Panc1 (cell line): ENCODE data around the gene CCDC141. TPM values are rescaled to one million over a fixed set of nuclear protein-coding genes. Genes with fewer than 3 reads are reported as not detected.

Experiments
- ATAC-seq: fragments of 200-7000 bp; cut with Tn5 transposase; 2 replicates; pipeline ENCODE4 v1.9.1; 2020; ENCODE audit warnings: mild to moderate bottlenecking, moderate library complexity
- BruUV-seq: library from RNA; stranded (reverse); fragments of 400-500 nt; replicated peaks from 2 replicates; lab custom pipeline; 2021; lab: Mats Ljungman, UMichigan
- CTCF ChIA-PET: fragments of 300-600 bp; sonication (Branson Sonifier 250); formaldehyde crosslinking; loops from one replicate; lab custom pipeline; 2022; ENCODE audit warnings: antibody characterized with exemption; lab: Charles Lee
- POLR2A ChIA-PET: fragments of 300-600 bp; sonication (Branson Sonifier 250); formaldehyde crosslinking; loops from one replicate; lab custom pipeline; 2022; ENCODE audit warnings: antibody characterized with exemption; lab: Charles Lee
- DNase-seq: peaks from one replicate; pipeline ENCODE4 v3.0.0-alpha.2; 2010; ENCODE audit warnings: low read depth, low spot score
- H3K27ac ChIP-seq: 2 replicates; pipeline ENCODE4 v1.5.1; 2011; ENCODE audit warnings: mild to moderate bottlenecking, low read length, inconsistent platforms
- H3K27me3 ChIP-seq: fragments of 200-500 bp; sonication (Bioruptor generic); 2 replicates; pipeline ENCODE4 v1.6.0; 2014; ENCODE audit warnings: low read length, inconsistent platforms; ENCODE audit not compliant: control insufficient read depth, insufficient read depth
- H3K36me3 ChIP-seq: fragments of 200-500 bp; sonication (Bioruptor generic); 2 replicates; pipeline ENCODE4 v1.5.1; 2014; ENCODE audit warnings: inconsistent platforms, mild to moderate bottlenecking, low read length, moderate library complexity; ENCODE audit not compliant: control insufficient read depth, insufficient read depth
- H3K4me1 ChIP-seq: 2 replicates; pipeline ENCODE4 v1.5.1; 2011; ENCODE audit warnings: inconsistent platforms, mild to moderate bottlenecking, low read length, moderate library complexity; ENCODE audit not compliant: control insufficient read depth, insufficient read depth
- H3K4me3 ChIP-seq, 2 experiments: 2 replicates each; pipeline ENCODE4 v1.5.1; 2011 to 2012; ENCODE audit warnings: low read depth in 2 of 2, low read length in 2 of 2, mild to moderate bottlenecking in 2 of 2, inconsistent platforms in 1 of 2, moderate library complexity in 1 of 2
- H3K9me3 ChIP-seq: fragments of 200-500 bp; sonication (Bioruptor generic); 2 replicates; pipeline ENCODE4 v1.5.1; 2014; ENCODE audit warnings: low read depth, mild to moderate bottlenecking, inconsistent platforms, low read length, moderate library complexity; ENCODE audit not compliant: control insufficient read depth, insufficient read depth
- POLR2AphosphoS5 ChIP-seq: IDR thresholded peaks from 2 replicates; pipeline ENCODE4 v1.6.1; 2012; ENCODE audit warnings: mild to moderate bottlenecking, low read depth, low read length, moderate library complexity
- SIN3A ChIP-seq: IDR thresholded peaks from 2 replicates; pipeline ENCODE4 v1.6.1; 2012; ENCODE audit warnings: low read depth, mild to moderate bottlenecking, low read length, moderate library complexity, borderline replicate concordance; ENCODE audit not compliant: insufficient read depth
- TCF7L2 ChIP-seq: IDR thresholded peaks from 2 replicates; pipeline ENCODE4 v1.6.1; 2011; ENCODE audit warnings: mild to moderate bottlenecking, low read depth, low read length, inconsistent platforms
- in situ Hi-C: cut with HindIII; loops from 2 replicates; pipeline ENCODE4 v1.10.0; 2016; ENCODE audit warnings: low sequenced_read_pairs, low pct_unique_long_range_greater_than_20kb
- intact Hi-C: fragments of 100-400 bp; cut with micrococcal nuclease; formaldehyde crosslinking; loops from one replicate; pipeline ENCODE4 v1.10.0; 2022; ENCODE audit not compliant: unreplicated experiment
- total RNA-seq: library from RNA; stranded (reverse); gene quantifications from one replicate; pipeline ENCODE4 v1.2.1, GENCODE V29; 2021; ENCODE audit not compliant: unreplicated experiment
- TF ChIP-seq, protein P1 (sequence below), 2 experiments: IDR thresholded peaks; 2 replicates each; pipeline ENCODE4 v1.6.1; 2011 to 2012; ENCODE audit warnings: low read depth in 2 of 2, control low read depth in 1 of 2, low read length in 1 of 2, mild to moderate bottlenecking in 1 of 2, moderate library complexity in 1 of 2; ENCODE audit not compliant: insufficient read depth in 1 of 2
- TF ChIP-seq, protein P2 (sequence below): fragments of 450-650 bp; IDR thresholded peaks from 2 replicates; pipeline ENCODE4 v1.5.1; 2017; ENCODE audit warnings: mild to moderate bottlenecking

CCDC141 gene
- total RNA-seq, 1 experiment from 2014 or later: 0.10 TPM

GRCh38 chr2:178908810-178909209 is 141.1 kb downstream of the CCDC141 start:
- ChIA-PET POLR2A (no interaction called here), CTCF (interaction anchor here (0.6 kb wide), 1 partner anchor 118 kb away, joined by 3 read pairs; no protein-coding TSS in a partner anchor)
- Histone ChIP-seq H3K9me3 (no peaks in the 10 kb centered on the region), H3K27me3 (no peaks in the 10 kb centered on the region), H3K4me1 (no peaks in the 10 kb centered on the region; the same call in 1 of the 2 replicates), H3K27ac (no peak overlapping the region), H3K4me3 (no peak overlapping the region), H3K36me3 (no peaks in the 10 kb centered on the region)
- ATAC-seq (no peak), DNase-seq (no peak)
- in situ Hi-C loops (no loop called here), intact Hi-C loops (no loop called here)
- no TSS peak for BruUV-seq
- TF ChIP-seq, protein P1, sequence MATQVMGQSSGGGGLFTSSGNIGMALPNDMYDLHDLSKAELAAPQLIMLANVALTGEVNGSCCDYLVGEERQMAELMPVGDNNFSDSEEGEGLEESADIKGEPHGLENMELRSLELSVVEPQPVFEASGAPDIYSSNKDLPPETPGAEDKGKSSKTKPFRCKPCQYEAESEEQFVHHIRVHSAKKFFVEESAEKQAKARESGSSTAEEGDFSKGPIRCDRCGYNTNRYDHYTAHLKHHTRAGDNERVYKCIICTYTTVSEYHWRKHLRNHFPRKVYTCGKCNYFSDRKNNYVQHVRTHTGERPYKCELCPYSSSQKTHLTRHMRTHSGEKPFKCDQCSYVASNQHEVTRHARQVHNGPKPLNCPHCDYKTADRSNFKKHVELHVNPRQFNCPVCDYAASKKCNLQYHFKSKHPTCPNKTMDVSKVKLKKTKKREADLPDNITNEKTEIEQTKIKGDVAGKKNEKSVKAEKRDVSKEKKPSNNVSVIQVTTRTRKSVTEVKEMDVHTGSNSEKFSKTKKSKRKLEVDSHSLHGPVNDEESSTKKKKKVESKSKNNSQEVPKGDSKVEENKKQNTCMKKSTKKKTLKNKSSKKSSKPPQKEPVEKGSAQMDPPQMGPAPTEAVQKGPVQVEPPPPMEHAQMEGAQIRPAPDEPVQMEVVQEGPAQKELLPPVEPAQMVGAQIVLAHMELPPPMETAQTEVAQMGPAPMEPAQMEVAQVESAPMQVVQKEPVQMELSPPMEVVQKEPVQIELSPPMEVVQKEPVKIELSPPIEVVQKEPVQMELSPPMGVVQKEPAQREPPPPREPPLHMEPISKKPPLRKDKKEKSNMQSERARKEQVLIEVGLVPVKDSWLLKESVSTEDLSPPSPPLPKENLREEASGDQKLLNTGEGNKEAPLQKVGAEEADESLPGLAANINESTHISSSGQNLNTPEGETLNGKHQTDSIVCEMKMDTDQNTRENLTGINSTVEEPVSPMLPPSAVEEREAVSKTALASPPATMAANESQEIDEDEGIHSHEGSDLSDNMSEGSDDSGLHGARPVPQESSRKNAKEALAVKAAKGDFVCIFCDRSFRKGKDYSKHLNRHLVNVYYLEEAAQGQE (IDR thresholded peaks at IDR 0.05; ENCODE audit: insufficient read depth in 1 of 2, low read depth in 2 of 2, low read length in 1 of 2): no peak
- no peak for TF ChIP-seq SIN3A
- TF ChIP-seq, protein P2, sequence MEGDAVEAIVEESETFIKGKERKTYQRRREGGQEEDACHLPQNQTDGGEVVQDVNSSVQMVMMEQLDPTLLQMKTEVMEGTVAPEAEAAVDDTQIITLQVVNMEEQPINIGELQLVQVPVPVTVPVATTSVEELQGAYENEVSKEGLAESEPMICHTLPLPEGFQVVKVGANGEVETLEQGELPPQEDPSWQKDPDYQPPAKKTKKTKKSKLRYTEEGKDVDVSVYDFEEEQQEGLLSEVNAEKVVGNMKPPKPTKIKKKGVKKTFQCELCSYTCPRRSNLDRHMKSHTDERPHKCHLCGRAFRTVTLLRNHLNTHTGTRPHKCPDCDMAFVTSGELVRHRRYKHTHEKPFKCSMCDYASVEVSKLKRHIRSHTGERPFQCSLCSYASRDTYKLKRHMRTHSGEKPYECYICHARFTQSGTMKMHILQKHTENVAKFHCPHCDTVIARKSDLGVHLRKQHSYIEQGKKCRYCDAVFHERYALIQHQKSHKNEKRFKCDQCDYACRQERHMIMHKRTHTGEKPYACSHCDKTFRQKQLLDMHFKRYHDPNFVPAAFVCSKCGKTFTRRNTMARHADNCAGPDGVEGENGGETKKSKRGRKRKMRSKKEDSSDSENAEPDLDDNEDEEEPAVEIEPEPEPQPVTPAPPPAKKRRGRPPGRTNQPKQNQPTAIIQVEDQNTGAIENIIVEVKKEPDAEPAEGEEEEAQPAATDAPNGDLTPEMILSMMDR: no peak
- no peak for TF ChIP-seq POLR2AphosphoS5
- no peak for TF ChIP-seq TCF7L2

GRCh38 chr2:178905261-178905660 is 144.7 kb downstream of the CCDC141 start:
- POLR2A ChIA-PET: no interaction called here
- in situ Hi-C loops (no loop called here), intact Hi-C loops (no loop called here)
- Histone ChIP-seq H3K36me3 (no peaks in the 10 kb centered on the region), H3K27me3 (no peaks in the 10 kb centered on the region), H3K4me3 (no peak overlapping the region), H3K27ac (no peak overlapping the region), H3K4me1 (no peaks in the 10 kb centered on the region; the same call in 1 of the 2 replicates), H3K9me3 (no peaks in the 10 kb centered on the region)
- TF ChIP-seq SIN3A (no peak), TCF7L2 (no peak), POLR2AphosphoS5 (no peak)
- TF ChIP-seq, protein P1 (IDR thresholded peaks at IDR 0.05; ENCODE audit: insufficient read depth in 1 of 2, low read depth in 2 of 2, low read length in 1 of 2): no peak
- TF ChIP-seq, protein P2: no peak
- DNase-seq (no peak), ATAC-seq (no peak)
- no TSS peak for BruUV-seq
- CTCF ChIA-PET: no interaction called here
